HG03175 (cell line): ENCODE results near the gene ACADS.
"Not testable (repeated sequence)": the region's sequence is repeated elsewhere in the genome, so short reads cannot be mapped to it uniquely, and the experiment has no call there.

Experiments
- ATAC-seq: cut with Tn5 transposase; IDR thresholded peaks from one replicate; pipeline ENCODE4 v1.9.1; 2021; ENCODE audit warnings: mild to moderate bottlenecking, moderate library complexity; ENCODE audit not compliant: unreplicated experiment

Gene ACADS

GRCh38 chr12:120725151-120725658, 421 bp upstream of the ACADS start:
- ATAC-seq: no peak

- no peak for ATAC-seq
Measured at GRCh38 chr12:120726510-120726793, 826 bp downstream of the ACADS start.

DNA sequence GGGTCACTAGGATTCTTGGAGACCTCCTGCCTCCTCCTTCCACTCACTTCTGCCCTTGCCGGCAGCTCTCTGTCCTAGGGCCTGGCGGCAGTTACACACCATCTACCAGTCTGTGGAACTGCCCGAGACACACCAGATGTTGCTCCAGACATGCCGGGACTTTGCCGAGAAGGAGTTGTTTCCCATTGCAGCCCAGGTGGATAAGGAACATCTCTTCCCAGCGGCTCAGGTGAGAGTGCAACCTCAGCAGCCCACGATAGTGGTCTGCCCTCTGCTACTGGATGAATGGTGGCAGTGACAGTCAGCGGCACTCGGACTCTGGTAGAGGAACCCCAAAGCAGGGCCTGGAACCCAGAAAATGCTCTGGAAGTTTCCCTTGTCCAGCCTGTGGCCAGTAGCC, 1.3 kb downstream of the ACADS start:
- no peak for ATAC-seq

DNA sequence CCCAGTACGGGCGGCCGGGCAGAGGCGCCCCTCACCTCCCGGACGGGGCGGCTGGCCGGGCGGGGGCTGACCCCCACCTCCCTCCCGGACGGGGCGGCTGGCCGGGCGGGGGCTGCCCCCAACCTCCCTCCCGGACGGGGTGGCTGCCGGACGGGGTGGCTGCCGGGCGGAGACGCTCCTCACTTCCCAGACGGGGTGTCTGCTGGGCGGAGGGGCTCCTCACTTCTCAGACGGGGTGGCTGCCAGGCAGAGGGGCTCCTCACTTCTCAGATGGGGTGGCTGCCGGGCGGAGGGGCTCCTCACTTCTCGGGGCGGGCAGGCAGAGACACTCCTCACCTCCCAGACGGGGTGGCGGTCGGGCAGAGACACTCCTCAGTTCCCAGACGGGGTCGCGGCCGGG, 6.6 kb downstream of the ACADS start:
- ATAC-seq: not testable (repeated sequence)

DNA sequence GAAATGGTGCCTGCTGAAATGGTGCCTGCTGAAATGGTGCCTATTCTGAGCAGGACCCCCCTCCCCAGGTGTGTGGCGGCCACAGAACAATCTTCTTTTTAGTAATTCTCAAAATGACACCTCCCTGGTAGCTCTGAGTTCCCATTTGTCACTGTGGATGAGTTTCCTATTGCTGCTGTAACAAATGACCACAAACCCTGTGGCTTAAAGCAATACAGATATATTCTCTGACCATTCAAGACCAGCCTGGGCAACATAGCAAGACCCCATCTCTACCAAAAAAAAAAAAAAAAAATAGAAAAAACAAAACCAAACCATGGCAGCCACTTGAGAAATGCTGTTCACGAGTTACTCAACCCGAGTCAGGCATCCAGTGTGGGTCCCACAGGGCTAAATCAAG, 7.9 kb downstream of the ACADS start:
- no peak for ATAC-seq

DNA sequence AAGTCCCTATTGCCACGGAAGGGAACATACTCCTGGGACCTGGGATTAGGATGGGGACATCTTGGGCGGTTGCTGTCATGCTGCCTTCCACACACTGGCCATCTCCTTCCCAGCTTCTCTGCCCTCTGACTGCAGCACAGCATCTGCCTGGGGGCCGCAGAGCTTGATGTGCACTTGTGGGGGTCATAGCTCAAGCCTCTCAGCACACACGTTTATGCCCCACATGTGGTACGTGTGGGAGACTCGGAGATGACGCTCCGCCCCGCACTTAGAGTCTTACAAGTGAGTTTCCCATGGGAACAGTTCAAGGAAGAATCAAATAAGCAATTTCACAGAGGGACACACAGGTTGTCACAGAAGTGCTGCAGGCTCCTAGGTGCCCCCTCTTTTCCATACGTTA, 8.6 kb downstream of the ACADS start:
- no peak for ATAC-seq

DNA sequence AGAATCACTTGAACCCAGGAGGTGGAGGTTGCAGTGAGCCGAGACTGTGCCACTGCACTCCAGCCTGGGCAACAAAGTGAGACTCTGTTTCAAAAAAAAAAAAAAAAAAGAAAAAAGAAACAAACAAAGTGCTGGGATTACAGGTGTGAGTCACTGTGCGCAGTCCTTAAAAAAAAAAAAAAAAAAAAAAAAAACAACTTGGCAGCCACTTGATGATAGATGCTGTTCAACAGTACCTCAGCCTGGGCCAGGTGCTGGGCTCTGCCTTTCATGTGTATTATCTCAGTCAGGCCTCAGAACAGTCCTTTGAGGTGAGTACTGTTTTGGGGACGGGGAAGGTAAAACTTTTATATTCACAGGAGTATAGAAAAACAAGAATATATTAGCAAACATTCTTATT, 9.6 kb downstream of the ACADS start:
- ATAC-seq: no peak

GRCh38 chr12:120736404-120737331, 11.0 kb downstream of the ACADS start:
- ATAC-seq: no peak

- no peak for ATAC-seq
Measured at GRCh38 chr12:120737557-120738251, 12.1 kb downstream of the ACADS start.

DNA sequence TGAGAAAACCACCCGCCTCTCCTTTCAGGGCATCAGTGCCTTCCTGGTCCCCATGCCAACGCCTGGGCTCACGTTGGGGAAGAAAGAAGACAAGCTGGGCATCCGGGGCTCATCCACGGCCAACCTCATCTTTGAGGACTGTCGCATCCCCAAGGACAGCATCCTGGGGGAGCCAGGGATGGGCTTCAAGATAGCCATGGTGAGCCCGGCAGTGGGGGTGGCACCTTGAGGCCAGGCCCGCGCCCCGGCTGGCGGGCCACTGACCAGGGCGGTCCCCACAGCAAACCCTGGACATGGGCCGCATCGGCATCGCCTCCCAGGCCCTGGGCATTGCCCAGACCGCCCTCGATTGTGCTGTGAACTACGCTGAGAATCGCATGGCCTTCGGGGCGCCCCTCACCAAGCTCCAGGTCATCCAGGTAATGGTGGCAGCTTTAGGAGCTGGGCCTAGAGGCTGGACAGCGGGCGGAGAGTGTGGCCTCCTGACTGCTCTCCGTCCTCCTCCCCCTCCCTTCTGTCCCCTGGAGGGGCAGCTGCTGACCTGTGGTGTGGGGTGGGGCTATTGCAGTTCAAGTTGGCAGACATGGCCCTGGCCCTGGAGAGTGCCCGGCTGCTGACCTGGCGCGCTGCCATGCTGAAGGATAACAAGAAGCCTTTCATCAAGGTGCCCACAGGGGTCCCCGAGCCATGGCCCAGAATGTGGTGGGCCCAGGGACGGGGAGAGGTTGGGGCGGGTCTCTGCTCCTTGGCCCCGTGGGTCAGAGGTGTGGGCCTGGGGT, 12.8 kb downstream of the ACADS start:
- no peak for ATAC-seq

DNA sequence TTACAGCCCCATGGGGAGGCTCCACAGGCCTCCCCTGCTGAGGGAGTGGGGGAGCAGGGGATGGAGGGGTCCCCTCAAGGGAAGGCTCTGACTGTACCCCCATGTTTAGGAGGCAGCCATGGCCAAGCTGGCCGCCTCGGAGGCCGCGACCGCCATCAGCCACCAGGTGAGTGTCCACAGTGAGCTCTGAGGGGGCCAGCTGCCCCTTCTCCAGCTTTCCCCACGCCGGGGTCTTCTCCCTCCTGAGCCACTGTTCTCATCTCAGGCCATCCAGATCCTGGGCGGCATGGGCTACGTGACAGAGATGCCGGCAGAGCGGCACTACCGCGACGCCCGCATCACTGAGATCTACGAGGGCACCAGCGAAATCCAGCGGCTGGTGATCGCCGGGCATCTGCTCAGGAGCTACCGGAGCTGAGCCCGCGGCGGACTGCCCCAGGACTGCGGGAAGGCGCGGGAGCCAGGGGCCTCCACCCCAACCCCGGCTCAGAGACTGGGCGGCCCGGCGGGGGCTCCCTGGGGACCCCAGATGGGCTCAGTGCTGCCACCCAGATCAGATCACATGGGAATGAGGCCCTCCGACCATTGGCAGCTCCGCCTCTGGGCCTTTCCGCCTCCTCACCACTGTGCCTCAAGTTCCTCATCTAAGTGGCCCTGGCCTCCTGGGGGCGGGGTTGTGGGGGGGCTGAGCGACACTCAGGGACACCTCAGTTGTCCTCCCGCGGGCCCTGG, 13.6 kb downstream of the ACADS start:
- no peak for ATAC-seq

DNA sequence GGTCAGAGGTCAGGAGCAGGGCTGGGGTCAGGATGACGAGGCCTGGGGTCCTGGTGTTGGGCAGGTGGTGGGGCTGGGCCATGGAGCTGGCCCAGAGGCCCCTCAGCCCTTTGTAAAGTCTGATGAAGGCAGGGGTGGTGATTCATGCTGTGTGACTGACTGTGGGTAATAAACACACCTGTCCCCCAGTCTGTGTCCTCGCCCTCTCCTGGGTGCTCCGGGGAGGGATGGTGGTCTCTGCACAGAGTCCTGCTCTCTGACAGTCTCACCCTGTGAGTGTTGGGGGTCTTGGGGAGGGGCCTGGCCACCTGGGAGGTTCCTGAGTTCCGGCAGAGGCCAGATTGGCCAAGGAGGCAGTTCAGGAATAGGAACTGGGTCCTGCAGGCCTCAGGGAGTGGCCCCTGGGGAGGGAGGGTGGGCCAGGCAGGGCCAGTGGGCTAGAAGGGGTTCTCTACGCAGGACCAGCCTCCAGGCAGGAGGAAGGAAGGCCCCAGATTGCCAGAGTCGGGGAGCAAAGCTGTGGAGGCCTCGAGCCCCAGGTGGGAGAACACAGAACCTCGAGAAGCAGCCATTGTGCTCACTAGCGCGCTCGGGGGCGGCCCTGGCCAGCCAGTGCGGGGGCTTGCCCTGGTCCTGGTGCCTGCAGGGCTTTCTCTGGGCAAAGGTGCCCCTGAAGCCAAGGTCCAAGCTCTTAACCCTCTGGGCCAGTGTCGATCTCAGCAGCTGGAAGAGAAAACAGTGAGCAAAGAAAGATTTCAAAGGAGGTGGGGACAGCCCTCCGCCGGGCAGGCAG, 14.4 kb downstream of the ACADS start:
- no peak for ATAC-seq

DNA sequence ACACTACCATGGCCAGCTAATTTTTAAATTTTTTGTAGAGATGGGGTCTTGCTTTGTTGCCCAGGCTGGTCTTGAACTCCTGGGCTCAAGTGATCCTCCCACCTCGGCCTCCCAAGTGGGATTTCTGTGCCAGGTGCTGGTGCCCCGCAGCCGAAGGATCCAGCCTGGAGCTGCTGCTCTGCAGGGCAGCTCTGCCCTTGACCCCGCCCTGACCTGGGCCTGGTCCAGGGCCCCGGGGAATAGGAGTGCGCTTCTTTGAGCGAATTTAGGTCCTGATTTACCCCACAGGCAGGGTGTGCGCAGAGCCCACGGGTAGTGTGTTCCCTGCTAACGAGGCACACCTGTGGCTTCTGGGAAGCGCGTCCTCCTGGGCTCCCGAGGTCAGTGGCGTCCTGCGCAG, 15.2 kb downstream of the ACADS start:
- ATAC-seq: no peak

DNA sequence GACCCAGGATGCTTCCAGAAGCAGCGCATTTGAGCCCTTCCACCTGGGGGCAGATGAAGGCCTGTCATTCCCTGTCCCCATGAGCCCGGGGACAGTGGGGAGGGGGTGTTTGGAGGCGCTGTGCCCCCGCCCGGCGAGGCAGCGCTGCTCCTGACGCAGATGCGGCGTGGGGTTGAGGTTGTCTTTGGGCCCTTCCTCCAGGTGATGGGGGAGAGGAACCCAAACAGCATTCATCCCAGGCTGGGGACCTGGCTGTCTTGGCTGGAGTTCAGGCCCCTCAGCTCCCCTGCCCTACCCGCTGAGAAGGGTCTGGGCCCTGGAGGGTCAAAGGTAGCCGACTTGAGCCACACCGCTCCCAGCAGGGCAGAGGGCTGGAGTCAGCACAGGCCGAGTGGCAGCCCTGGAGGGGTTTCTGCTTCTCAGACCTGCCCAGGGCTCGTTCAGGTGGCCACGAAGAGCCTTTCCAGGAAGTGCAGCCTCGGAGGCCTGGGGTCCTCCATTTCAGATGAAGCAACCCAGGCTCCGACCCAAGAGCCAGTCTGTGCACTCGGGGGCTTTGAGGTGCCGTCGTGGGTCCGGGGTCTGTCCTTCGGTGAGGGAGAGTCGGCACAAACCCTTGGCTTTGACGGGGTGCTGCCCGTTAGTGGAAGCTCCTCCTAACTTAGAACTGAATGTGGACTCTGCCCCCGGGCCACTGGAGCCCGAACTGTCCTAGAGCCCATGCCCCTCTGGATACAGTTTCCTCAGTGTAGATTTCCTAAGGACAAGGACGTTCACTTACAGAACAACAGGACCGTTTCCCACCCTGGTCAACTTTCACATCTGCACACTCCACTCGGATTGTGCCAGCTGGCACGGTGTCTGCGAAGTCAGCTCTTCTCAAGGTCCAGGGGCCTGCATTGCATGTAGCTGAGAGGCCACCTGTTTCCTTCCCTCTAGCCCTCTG, 16.1 kb downstream of the ACADS start:
- no peak for ATAC-seq

- ATAC-seq: no peak
Measured at GRCh38 chr12:120744922-120745493, 19.4 kb downstream of the ACADS start.

GRCh38 chr12:120748242-120748641, 22.6 kb downstream of the ACADS start:
- ATAC-seq: no peak

- no peak for ATAC-seq
Measured at GRCh38 chr12:120749256-120749655, 23.6 kb downstream of the ACADS start.

GRCh38 chr12:120750806-120751205, 25.2 kb downstream of the ACADS start:
- no peak for ATAC-seq

DNA sequence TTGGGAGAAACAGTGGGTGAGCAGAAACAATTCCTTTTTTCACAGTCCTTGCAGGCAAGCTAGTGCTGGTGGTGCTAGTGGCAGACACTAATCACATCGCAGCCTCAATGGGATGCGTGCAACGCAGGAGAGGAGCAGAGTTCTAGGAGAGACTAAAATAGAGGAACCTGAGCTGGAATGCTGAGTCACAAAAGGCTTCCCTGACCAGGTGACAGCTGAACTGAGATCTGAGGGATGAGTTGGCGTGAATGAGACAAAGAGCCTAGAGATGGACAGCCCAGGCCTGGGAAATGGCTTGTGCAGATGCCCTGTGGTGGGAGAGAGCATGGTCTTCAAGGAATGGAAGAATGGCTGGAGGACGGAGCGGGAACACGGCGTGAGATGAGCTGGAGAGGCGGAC, 25.8 kb downstream of the ACADS start:
- no peak for ATAC-seq
